HEK293T (cell line): Measurements from ENCODE around the gene HSD17B8.

ENCODE experiments used
- CTCF ChIA-PET: fragments of 350-600 bp; formaldehyde crosslinking; extraction: SDS; loops from one replicate; lab custom pipeline; 2021; ENCODE audit warnings: antibody characterized with exemption, inconsistent platforms; lab: Yijun Ruan, JAX
- POLR2A ChIA-PET: fragments of 350-600 bp; formaldehyde crosslinking; extraction: SDS; loops from one replicate; lab custom pipeline; 2020; ENCODE audit warnings: antibody characterized with exemption, inconsistent platforms; lab: Yijun Ruan, JAX
- DNase-seq: peaks from one replicate; pipeline ENCODE4 v3.0.0; 2012; ENCODE audit warnings: mixed read lengths; ENCODE audit errors: extremely low spot score
- ARNT ChIP-seq: fragments of 450-650 bp; IDR thresholded peaks from 2 replicates; pipeline ENCODE4 v1.6.1; 2017; ENCODE audit warnings: mild to moderate bottlenecking
- BHLHE40 ChIP-seq: fragments of 450-650 bp; IDR thresholded peaks from 2 replicates; pipeline ENCODE4 v1.6.1; 2016; ENCODE audit warnings: mild to moderate bottlenecking, moderate library complexity, borderline replicate concordance
- CTBP1 ChIP-seq: fragments of 450-650 bp; IDR thresholded peaks from 2 replicates; pipeline ENCODE4 v1.6.1; 2016; ENCODE audit warnings: borderline replicate concordance
- ELF4 ChIP-seq: fragments of 450-650 bp; IDR thresholded peaks from 2 replicates; pipeline ENCODE4 v1.6.1; 2017; ENCODE audit warnings: antibody characterized with exemption
- FOXA1 ChIP-seq: fragments of 450-650 bp; IDR thresholded peaks from 2 replicates; pipeline ENCODE4 v1.6.1; 2016; ENCODE audit warnings: mild to moderate bottlenecking
- FOXK2 ChIP-seq: fragments of 450-650 bp; IDR thresholded peaks from 2 replicates; pipeline ENCODE4 v1.6.1; 2016; ENCODE audit warnings: mild to moderate bottlenecking
- FOXM1 ChIP-seq: fragments of 450-650 bp; IDR thresholded peaks from 2 replicates; pipeline ENCODE4 v1.6.1; 2017; ENCODE audit warnings: mild to moderate bottlenecking, borderline replicate concordance
- HDGF ChIP-seq: fragments of 450-650 bp; IDR thresholded peaks from 2 replicates; pipeline ENCODE4 v1.6.1; 2017; ENCODE audit warnings: antibody characterized with exemption, borderline replicate concordance
- L3MBTL2 ChIP-seq: fragments of 450-650 bp; conservative IDR thresholded peaks from 2 replicates; pipeline ENCODE4 v1.6.1; 2016; ENCODE audit warnings: mild to moderate bottlenecking
- LEF1 ChIP-seq: fragments of 450-650 bp; IDR thresholded peaks from 2 replicates; pipeline ENCODE4 v1.6.1; 2017; ENCODE audit warnings: mild to moderate bottlenecking, borderline replicate concordance
- NFRKB ChIP-seq: fragments of 450-650 bp; IDR thresholded peaks from 2 replicates; pipeline ENCODE4 v1.6.1; 2016; ENCODE audit warnings: mild to moderate bottlenecking, moderate library complexity
- PKNOX1 ChIP-seq: fragments of 450-650 bp; IDR thresholded peaks from 2 replicates; pipeline ENCODE4 v1.6.1; 2016
- SP1 ChIP-seq: fragments of 450-650 bp; IDR thresholded peaks from 2 replicates; pipeline ENCODE4 v1.6.1; 2017
- SUZ12 ChIP-seq: fragments of 450-650 bp; IDR thresholded peaks from 2 replicates; pipeline ENCODE4 v1.6.1; 2016; ENCODE audit warnings: mild to moderate bottlenecking
- TARDBP ChIP-seq: fragments of 450-650 bp; IDR thresholded peaks from 2 replicates; pipeline ENCODE4 v1.6.1; 2016
- ZNF384 ChIP-seq: fragments of 450-650 bp; IDR thresholded peaks from 2 replicates; pipeline ENCODE4 v1.6.1; 2016

HSD17B8 gene

GRCh38 chr6:33169291-33170175 lies 34.9 kb upstream of the HSD17B8 start:
- POLR2A ChIA-PET: no interaction called here
- CTCF ChIA-PET: no interaction called here

GRCh38 chr6:33170176-33171015 lies 34.1 kb upstream of the HSD17B8 start:
- CTCF ChIA-PET: no interaction called here
- DNase-seq: no peak
- POLR2A ChIA-PET: interaction anchor here (0.7 kb wide), 1 partner anchor 37 kb away, joined by 3 read pairs; no protein-coding TSS in a partner anchor
- TF ChIP-seq NFRKB: no peak
- TF ChIP-seq SUZ12: no peak
- TF ChIP-seq FOXA1: no peak
- TF ChIP-seq PKNOX1: no peak
- no peak for TF ChIP-seq LEF1

More at GRCh38 chr6:33169291-33170175, 34.9 kb upstream of the HSD17B8 start:
- no peak for DNase-seq
- no peak for TF ChIP-seq PKNOX1
- TF ChIP-seq ARNT: no peak
- TF ChIP-seq FOXM1: no peak
- no peak for TF ChIP-seq ZNF384
- no peak for TF ChIP-seq FOXK2
- no peak for TF ChIP-seq L3MBTL2
- TF ChIP-seq BHLHE40: no peak
- no peak for TF ChIP-seq SP1
- TF ChIP-seq TARDBP: no peak
- no peak for TF ChIP-seq LEF1
- no peak for TF ChIP-seq FOXA1
- TF ChIP-seq CTBP1: no peak
- TF ChIP-seq HDGF: no peak
- no peak for TF ChIP-seq SUZ12
- TF ChIP-seq ELF4: no peak

GRCh38 chr6:33171016-33171879 lies 33.2 kb upstream of the HSD17B8 start:
- CTCF ChIA-PET: interaction anchor here (1.1 kb wide), 1 partner anchor 48 kb away, joined by 3 read pairs; no protein-coding TSS in a partner anchor
- no peak for TF ChIP-seq BHLHE40
- no peak for TF ChIP-seq FOXK2
- TF ChIP-seq FOXA1: no peak
- no peak for TF ChIP-seq ZNF384
- no peak for TF ChIP-seq HDGF
- TF ChIP-seq CTBP1: no peak
- no peak for TF ChIP-seq ELF4
- no peak for TF ChIP-seq L3MBTL2
- no peak for TF ChIP-seq SP1
- no peak for TF ChIP-seq FOXM1
- TF ChIP-seq LEF1: no peak
- TF ChIP-seq SUZ12: no peak
- TF ChIP-seq NFRKB: no peak
- no peak for TF ChIP-seq ARNT
- TF ChIP-seq TARDBP: no peak
- TF ChIP-seq PKNOX1: no peak
- DNase-seq: no peak
- POLR2A ChIA-PET: interaction anchor here (0.7 kb wide), 1 partner anchor 36 kb away, joined by 3 read pairs; no protein-coding TSS in a partner anchor

- CTCF ChIA-PET: interaction anchor here (0.6 to 1.1 kb wide), 3 partner anchors 12 to 67 kb away, joined by 3 to 4 read pairs (median 3); no protein-coding TSS in a partner anchor
- no peak for TF ChIP-seq FOXK2
- TF ChIP-seq TARDBP: no peak
- no peak for TF ChIP-seq FOXA1
- TF ChIP-seq NFRKB: no peak
- no peak for TF ChIP-seq L3MBTL2
- no peak for TF ChIP-seq ARNT
- no peak for TF ChIP-seq CTBP1
- TF ChIP-seq SUZ12: no peak
- TF ChIP-seq PKNOX1: no peak
- no peak for TF ChIP-seq HDGF
- no peak for TF ChIP-seq SP1
- TF ChIP-seq ELF4: no peak
- no peak for TF ChIP-seq BHLHE40
- TF ChIP-seq FOXM1: no peak
- TF ChIP-seq LEF1: no peak
- no peak for TF ChIP-seq ZNF384
- POLR2A ChIA-PET: no interaction called here
- DNase-seq: no peak
These were observed 32.4 kb upstream of the HSD17B8 start for GRCh38 chr6:33171880-33172687.
